NCI-H1105 (cell line): Measurements from ENCODE around the gene PAK6.
A peak's percentile ranks its signal among the peaks of the same experiment; 100 is the strongest.

ENCODE experiments used
- DNase-seq: peaks from one replicate; lab custom pipeline; 2025; lab: John Stamatoyannopoulos, UW

The PAK6 gene

GRCh38 chr15:40255033-40255432, 16.2 kb downstream of the PAK6 start:
- DNase-seq, result no peak

GRCh38 chr15:40256638-40257235, 17.9 kb downstream of the PAK6 start:
- no peak for DNase-seq

- no peak for DNase-seq
These were observed 19.0 kb downstream of the PAK6 start for GRCh38 chr15:40257656-40258450.

GRCh38 chr15:40258544-40258943, 19.7 kb downstream of the PAK6 start:
- DNase-seq, result no peak

- DNase-seq, result no peak
These were observed 20.2 kb downstream of the PAK6 start for GRCh38 chr15:40259021-40259420.

GRCh38 chr15:40263024-40263754, 24.3 kb downstream of the PAK6 start:
- no peak for DNase-seq

- no peak for DNase-seq
These were observed 25.7 kb downstream of the PAK6 start for GRCh38 chr15:40264321-40265153.

- no peak for DNase-seq
These were observed 26.5 kb downstream of the PAK6 start for GRCh38 chr15:40265355-40265754.

- no peak for DNase-seq
These were observed 27.0 kb downstream of the PAK6 start for GRCh38 chr15:40265875-40266274.

GRCh38 chr15:40266828-40267304, 28.0 kb downstream of the PAK6 start:
- DNase-seq, result no peak

- no peak for DNase-seq
These were observed 28.8 kb downstream of the PAK6 start for GRCh38 chr15:40267670-40268069.

- DNase-seq, result no peak
These were observed 30.7 kb downstream of the PAK6 start for GRCh38 chr15:40269604-40270003.

- DNase-seq, result no peak
These were observed 31.6 kb downstream of the PAK6 start for GRCh38 chr15:40270246-40270995.

GRCh38 chr15:40271685-40272484, 33.0 kb downstream of the PAK6 start:
- DNase-seq, result no peak

- no peak for DNase-seq
These were observed 33.7 kb downstream of the PAK6 start for GRCh38 chr15:40272485-40273056.

- no peak for DNase-seq
These were observed 34.6 kb downstream of the PAK6 start for GRCh38 chr15:40273428-40273827.

- DNase-seq, result peak; percentile 56
These were observed 35.7 kb downstream of the PAK6 start for GRCh38 chr15:40274350-40275274.

GRCh38 chr15:40275523-40275922, 36.7 kb downstream of the PAK6 start:
- DNase-seq, result no peak

- no peak for DNase-seq
These were observed 37.1 kb downstream of the PAK6 start for GRCh38 chr15:40275954-40276353.
